GM19239 (cell line): ENCODE data around the gene ANXA9.

Experiments
- DNase-seq: peaks from one replicate; pipeline ENCODE4 v3.0.0; 2011; ENCODE audit warnings: low spot score; ENCODE audit not compliant: insufficient read length
- FAIRE-seq: peaks from 2 replicates; lab custom pipeline; 2011; peaks lifted over from hg19 to GRCh38; lab: Jason Lieb, UNC

Gene ANXA9

GRCh38 chr1:150973836-150974579 lies 8.1 kb upstream of the ANXA9 start:
- DNase-seq (peak; percentile 54), FAIRE-seq (no peak)

- DNase-seq (peak; percentile 88), FAIRE-seq (no peak)
These were observed 7.3 kb upstream of the ANXA9 start, which contains the start of gene CERS2 for GRCh38 chr1:150974580-150975478. CERS2 (minus strand) TSS chr1:150974835; CDS start chr1:150969090, 5,745 bp downstream.

- no peak for FAIRE-seq
These were observed 5.7 kb upstream of the ANXA9 start for GRCh38 chr1:150976401-150976821.

GRCh38 chr1:150976879-150977694 lies 5.0 kb upstream of the ANXA9 start:
- DNase-seq = no peak
- no peak for FAIRE-seq

More at GRCh38 chr1:150976401-150976821, 5.7 kb upstream of the ANXA9 start:
- no peak for DNase-seq

- FAIRE-seq (peak; percentile 94), DNase-seq (peak; percentile 88)
These were observed 2.7 kb upstream of the ANXA9 start for GRCh38 chr1:150979092-150980056.

- DNase-seq = no peak
These were observed 801 bp upstream of the ANXA9 start for GRCh38 chr1:150981177-150981804.

GRCh38 chr1:150985179-150985825 lies 3.2 kb downstream of the ANXA9 start:
- no peak for FAIRE-seq

More at GRCh38 chr1:150981177-150981804, 801 bp upstream of the ANXA9 start:
- no peak for FAIRE-seq

GRCh38 chr1:150987924-150988323 lies 5.8 kb downstream of the ANXA9 start:
- FAIRE-seq (no peak), DNase-seq (no peak)

More at GRCh38 chr1:150985179-150985825, 3.2 kb downstream of the ANXA9 start:
- DNase-seq = no peak

- no peak for FAIRE-seq
These were observed 10.5 kb downstream of the ANXA9 start for GRCh38 chr1:150992626-150993025.

GRCh38 chr1:150994248-150994647 lies 12.2 kb downstream of the ANXA9 start:
- DNase-seq = no peak
- no peak for FAIRE-seq

More at GRCh38 chr1:150992626-150993025, 10.5 kb downstream of the ANXA9 start:
- no peak for DNase-seq

- no peak for DNase-seq
- no peak for FAIRE-seq
These were observed 13.4 kb downstream of the ANXA9 start for GRCh38 chr1:150995460-150995859.

- DNase-seq (peak; percentile 38), FAIRE-seq (peak; percentile 58)
These were observed 13.8 kb downstream of the ANXA9 start for GRCh38 chr1:150995896-150996295.

- FAIRE-seq (no peak), DNase-seq (no peak)
These were observed 15.2 kb downstream of the ANXA9 start for GRCh38 chr1:150997126-150997872.

- DNase-seq = no peak
- FAIRE-seq = no peak
These were observed 15.9 kb downstream of the ANXA9 start for GRCh38 chr1:150997949-150998348.

GRCh38 chr1:150999051-150999674 lies 17.1 kb downstream of the ANXA9 start:
- FAIRE-seq (no peak), DNase-seq (no peak)

GRCh38 chr1:150999926-151000325 lies 17.8 kb downstream of the ANXA9 start:
- FAIRE-seq (no peak), DNase-seq (no peak)

GRCh38 chr1:151000408-151000807 lies 18.3 kb downstream of the ANXA9 start:
- no peak for FAIRE-seq
- DNase-seq = no peak
